DMS 273 treated with DMSO at 0.1 percent for 48 hours (cell line): ENCODE results near the gene ANXA8.

Source experiments
- DNase-seq: peaks from one replicate; lab custom pipeline; 2025; lab: John Stamatoyannopoulos, UW

The ANXA8 gene

GRCh38 chr10:47447209-47447608 lies 36.7 kb downstream of the ANXA8 start:
- no peak for DNase-seq

DNA sequence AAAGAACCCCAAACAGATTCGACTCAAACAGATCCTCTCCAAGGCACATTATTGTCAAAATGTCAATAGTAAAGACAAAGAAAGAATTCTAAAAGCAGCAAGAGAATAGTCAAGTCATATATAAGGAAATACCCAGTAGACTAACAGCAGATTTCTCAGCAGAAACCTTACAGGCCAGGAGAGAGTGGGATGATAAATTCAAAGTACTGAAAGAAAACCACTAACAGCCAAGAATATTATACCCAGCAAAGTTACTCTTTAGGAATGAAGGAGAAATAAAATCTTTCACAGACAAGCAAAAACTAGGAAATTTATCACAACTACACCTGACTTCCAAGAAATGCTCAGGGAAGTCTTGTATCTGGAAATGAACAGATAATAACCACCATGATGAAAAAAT lies 38.2 kb downstream of the ANXA8 start:
- no peak for DNase-seq

DNA sequence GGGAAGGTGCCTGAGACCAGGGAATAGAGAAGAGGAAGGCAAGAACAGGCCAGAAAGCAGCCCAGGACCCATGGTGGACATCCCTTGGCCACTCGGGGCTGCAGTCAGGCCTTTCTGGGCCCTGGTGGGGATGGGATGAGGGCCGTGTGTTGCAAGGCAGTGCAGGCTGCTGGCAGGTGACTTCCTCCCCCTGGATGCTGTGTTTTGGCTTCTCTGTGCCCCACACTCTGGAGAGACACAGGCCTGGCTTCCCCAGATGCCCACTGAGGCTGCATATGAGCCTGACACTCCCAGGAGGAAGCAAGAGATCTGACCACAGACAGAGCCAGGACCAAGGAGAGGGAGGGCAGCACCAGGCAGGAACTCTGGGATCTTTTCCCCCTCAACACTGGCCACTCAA lies 39.9 kb downstream of the ANXA8 start:
- no peak for DNase-seq

GRCh38 chr10:47443145-47443544 lies 40.8 kb downstream of the ANXA8 start:
- DNase-seq, result no peak

- DNase-seq, result no peak
Observed at GRCh38 chr10:47442351-47442750, 41.6 kb downstream of the ANXA8 start.

GRCh38 chr10:47441938-47442337 lies 42.0 kb downstream of the ANXA8 start:
- no peak for DNase-seq

- DNase-seq, result no peak
Observed at GRCh38 chr10:47440207-47440606, 43.7 kb downstream of the ANXA8 start.

- DNase-seq, result no peak
Observed at GRCh38 chr10:47438857-47439474, 44.9 kb downstream of the ANXA8 start.

- no peak for DNase-seq
Observed at GRCh38 chr10:47435081-47435480, 48.8 kb downstream of the ANXA8 start.

- no peak for DNase-seq
Observed at GRCh38 chr10:47425813-47426419, 58.0 kb downstream of the ANXA8 start.

DNA sequence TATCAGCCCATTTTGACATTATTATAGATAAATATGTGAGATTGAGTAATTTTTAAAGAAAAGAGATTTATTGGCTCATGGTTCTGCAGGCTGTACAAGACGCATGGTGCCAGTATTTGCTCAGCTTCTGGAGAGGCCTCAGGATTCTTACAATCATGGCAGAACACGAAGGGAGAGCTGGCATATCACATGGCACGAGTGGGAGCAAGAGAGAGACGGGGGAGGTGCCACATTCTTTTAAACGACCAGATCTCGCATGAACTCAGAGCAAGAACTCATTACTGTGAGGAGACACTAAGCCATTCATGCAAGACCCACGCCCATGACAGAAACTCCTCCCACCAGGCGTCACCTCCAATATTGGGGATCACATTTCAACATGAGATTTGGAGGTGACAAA lies 59.7 kb downstream of the ANXA8 start:
- DNase-seq, result no peak

DNA sequence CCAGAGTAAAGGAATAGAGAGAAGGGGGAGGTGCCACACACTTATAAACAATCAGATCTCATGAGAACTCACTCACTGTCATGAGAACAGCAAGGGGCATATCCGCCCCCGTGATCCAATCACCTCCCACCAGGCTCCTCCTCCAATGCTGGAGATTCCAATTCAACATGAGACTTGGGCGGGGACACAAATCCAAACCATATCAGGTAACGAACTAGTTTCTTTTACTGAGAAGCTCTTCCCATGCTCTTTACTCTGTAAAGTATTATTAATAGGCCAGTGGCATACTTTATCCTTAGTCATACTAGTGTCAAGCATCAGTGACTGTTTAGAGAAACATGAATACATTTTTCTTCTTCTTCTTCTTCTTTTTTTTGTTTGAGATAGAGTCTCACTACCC lies 60.4 kb downstream of the ANXA8 start:
- no peak for DNase-seq

DNA sequence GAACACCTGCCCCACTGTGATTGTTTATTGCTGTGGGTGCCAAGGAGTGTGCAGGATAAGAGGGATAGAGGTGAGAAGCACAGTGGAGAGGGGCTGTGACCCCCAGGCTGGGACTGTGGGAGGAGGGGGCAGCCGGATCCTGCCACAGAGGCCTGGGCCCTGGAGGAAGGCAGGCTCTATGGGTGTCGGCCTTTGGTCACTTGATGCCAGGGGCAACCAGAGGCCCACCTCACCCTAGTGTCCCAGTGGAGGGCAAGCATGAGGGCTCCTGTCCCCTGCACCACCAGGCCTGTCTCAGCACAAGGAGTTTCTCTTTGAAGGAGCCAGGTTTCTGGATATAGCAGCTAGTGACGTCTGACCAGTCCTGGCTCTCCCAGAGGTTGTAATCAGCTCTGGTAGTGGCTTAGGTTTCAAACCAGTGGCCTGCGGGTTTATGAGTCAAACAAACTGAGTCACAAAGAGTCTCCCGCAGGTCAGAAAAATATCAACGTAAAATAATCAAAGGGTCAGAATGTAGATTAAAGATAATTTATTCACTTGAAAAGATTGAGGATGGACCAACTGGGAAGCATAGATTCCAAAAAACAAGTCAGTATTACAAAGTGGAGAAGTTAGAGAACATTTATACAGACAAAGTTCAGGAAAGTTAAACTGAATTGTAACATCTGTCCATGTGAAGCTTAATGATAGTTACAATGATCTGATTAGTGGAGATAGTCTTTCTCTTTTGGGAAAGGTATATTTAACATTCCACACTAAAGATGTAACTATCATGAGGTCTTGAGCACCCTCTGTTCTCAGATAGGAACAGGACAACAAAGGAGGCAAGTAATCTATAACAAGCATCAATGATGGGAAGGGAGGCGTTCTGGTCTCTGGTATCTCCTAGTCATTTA lies 62.6 kb downstream of the ANXA8 start:
- no peak for DNase-seq

GRCh38 chr10:47420305-47421056 lies 63.4 kb downstream of the ANXA8 start:
- DNase-seq, result no peak

- no peak for DNase-seq
Observed at GRCh38 chr10:47419421-47419820, 64.5 kb downstream of the ANXA8 start.

DNA sequence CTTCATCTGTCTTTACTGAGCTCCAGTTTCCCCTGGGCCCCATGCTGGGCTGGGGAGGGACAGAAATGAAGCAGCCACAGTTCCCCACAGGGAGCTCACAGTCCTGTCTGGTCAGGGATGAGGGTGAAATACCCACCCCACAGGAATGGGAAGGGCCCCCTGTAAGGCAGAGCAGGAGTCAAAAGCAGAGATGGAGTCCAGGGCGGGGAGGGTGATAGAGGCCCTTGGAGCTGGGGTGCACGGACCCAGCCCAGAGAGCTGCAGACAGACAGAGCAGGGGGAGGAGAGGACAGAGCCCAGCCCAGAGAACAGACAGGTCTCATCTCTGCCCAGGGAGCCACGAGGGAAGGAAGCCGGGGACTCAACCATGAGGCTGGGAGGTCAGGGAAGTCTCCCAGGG lies 64.9 kb downstream of the ANXA8 start:
- DNase-seq, result no peak

GRCh38 chr10:47418321-47418720 lies 65.6 kb downstream of the ANXA8 start:
- DNase-seq, result no peak
